SK-N-SH (cell line): ENCODE measurements around the gene CTNNA3. TPM values are rescaled to one million over a fixed set of nuclear protein-coding genes. Genes with fewer than 3 reads are reported as not detected.

Experiments used
- CTCF ChIA-PET: fragments of 300-600, 350-600 bp; formaldehyde crosslinking; extraction: SDS; loops from one replicate; lab custom pipeline; 2021; lab: Yijun Ruan, JAX
- POLR2A ChIA-PET: fragments of 350-600 bp; sonication (Branson Sonifier 250); formaldehyde crosslinking; extraction: SDS; loops from one replicate; lab custom pipeline; 2020; ENCODE audit warnings: antibody characterized with exemption, inconsistent platforms; lab: Yijun Ruan, JAX
- DNase-seq: peaks from one replicate; pipeline ENCODE4 v3.0.0; 2012
- H2AFZ ChIP-seq: fragments of 200-600 bp; sonication (generic); 2 replicates; pipeline ENCODE4 v1.8.1; 2016; ENCODE audit warnings: antibody characterized with exemption, mild to moderate bottlenecking, low read depth
- H3F3A ChIP-seq: fragments of 200-600 bp; sonication (generic); replicated peaks from 2 replicates; pipeline ENCODE3; 2016; ENCODE audit warnings: antibody characterized with exemption, mild to moderate bottlenecking; ENCODE audit not compliant: insufficient read depth
- H3K27ac ChIP-seq, 2 experiments: fragments of 200-500 bp in 1 of 2; fragments of 200-600 bp in 1 of 2; sonication (Bioruptor generic) in 1 of 2; sonication (generic), shearing (Covaris generic) in 1 of 2; 2 replicates each; pipeline versions ENCODE4 v1.5.1 to v1.6.1; 2014 to 2016; ENCODE audit warnings: low read depth in 2 of 2, inconsistent platforms in 1 of 2, low read length in 1 of 2, mild to moderate bottlenecking in 1 of 2, mixed read lengths in 1 of 2
- H3K27me3 ChIP-seq: fragments of 200-600 bp; sonication (generic), shearing (Covaris generic); 2 replicates; pipeline ENCODE4 v1.6.1; 2016; ENCODE audit warnings: mixed run types; ENCODE audit not compliant: insufficient read depth
- H3K36me3 ChIP-seq, 2 experiments: fragments of 200-500 bp in 1 of 2; fragments of 200-600 bp in 1 of 2; sonication (Bioruptor generic) in 1 of 2; sonication (generic) in 1 of 2; replicated peaks in 1 of 2; 2 replicates each; pipeline versions ENCODE3 to v1.5.1; 2014 to 2016; ENCODE audit warnings: low read length in 1 of 2, mild to moderate bottlenecking in 1 of 2; ENCODE audit not compliant: insufficient read depth in 2 of 2, control insufficient read depth in 1 of 2
- H3K4me1 ChIP-seq, 2 experiments: fragments of 200-500 bp in 1 of 2; fragments of 200-600 bp in 1 of 2; sonication (Bioruptor generic) in 1 of 2; sonication (generic), shearing (Covaris generic) in 1 of 2; 2 replicates each; pipeline versions ENCODE4 v1.5.1 to v1.6.1; 2014 to 2016; ENCODE audit warnings: low read depth in 1 of 2, low read length in 1 of 2, mixed run types in 1 of 2; ENCODE audit not compliant: insufficient read depth in 2 of 2, control insufficient read depth in 1 of 2
- H3K4me2 ChIP-seq: fragments of 200-600 bp; sonication (generic), shearing (Covaris generic); 2 replicates; pipeline ENCODE4 v1.6.1; 2017; ENCODE audit warnings: mixed run types
- H3K4me3 ChIP-seq, 2 experiments: fragments of 200-500 bp in 1 of 2; fragments of 200-600 bp in 1 of 2; sonication (Bioruptor generic) in 1 of 2; sonication (generic), shearing (Covaris generic) in 1 of 2; 2 replicates each; pipeline versions ENCODE4 v1.5.1 to v1.8.1; 2014 to 2016; ENCODE audit warnings: low read depth in 2 of 2, inconsistent platforms in 1 of 2, low read length in 1 of 2, mild to moderate bottlenecking in 1 of 2, mixed read lengths in 1 of 2, moderate library complexity in 1 of 2
- H3K79me2 ChIP-seq: fragments of 200-600 bp; sonication (generic); 2 replicates; pipeline ENCODE4 v1.8.1; 2017; ENCODE audit warnings: mild to moderate bottlenecking; ENCODE audit not compliant: insufficient read depth
- H3K9ac ChIP-seq: fragments of 200-600 bp; sonication (generic); 2 replicates; pipeline ENCODE4 v1.6.1; 2017; ENCODE audit warnings: mixed run types
- H3K9me2 ChIP-seq: fragments of 200-600 bp; sonication (generic); 2 replicates; pipeline ENCODE4 v1.6.1; 2017; ENCODE audit warnings: mixed run types
- H3K9me3 ChIP-seq: fragments of 200-600 bp; sonication (generic); 2 replicates; pipeline ENCODE4 v1.6.1; 2017; ENCODE audit warnings: mixed run types, mild to moderate bottlenecking, moderate library complexity
- H4K20me1 ChIP-seq: fragments of 200-600 bp; sonication (generic); 2 replicates; pipeline ENCODE4 v1.6.1; 2017; ENCODE audit warnings: mild to moderate bottlenecking, mixed run types; ENCODE audit not compliant: insufficient read depth
- CTCF ChIP-seq: fragments of 200-600 bp; sonication (generic); IDR thresholded peaks from 2 replicates; pipeline ENCODE4 v1.6.1; 2017; ENCODE audit warnings: antibody characterized with exemption, mild to moderate bottlenecking, moderate library complexity
- ELF1 ChIP-seq: IDR thresholded peaks from 2 replicates; pipeline ENCODE4 v1.4.0; 2012
- FOXJ3 ChIP-seq: sonication (generic); formaldehyde crosslinking; IDR thresholded peaks from 2 replicates; pipeline ENCODE4 v1.5.1; 2020; ENCODE audit warnings: mild to moderate bottlenecking, missing genetic modification reagents
- GATA2 ChIP-seq: sonication (generic); formaldehyde crosslinking; IDR thresholded peaks from 2 replicates; pipeline ENCODE4 v1.5.0; 2020; ENCODE audit warnings: mild to moderate bottlenecking, missing genetic modification reagents
- JUND ChIP-seq: IDR thresholded peaks from 2 replicates; pipeline ENCODE4 v1.4.0; 2012
- MEF2A ChIP-seq: IDR thresholded peaks from 2 replicates; pipeline ENCODE4 v1.4.0; 2012; ENCODE audit warnings: low read depth, borderline replicate concordance
- MXI1 ChIP-seq: IDR thresholded peaks from 2 replicates; pipeline ENCODE4 v1.6.1; 2012; ENCODE audit warnings: mild to moderate bottlenecking, low read depth, low read length, improper control_type of control experiment
- NFIC ChIP-seq: IDR thresholded peaks from 2 replicates; pipeline ENCODE4 v1.4.0; 2012; ENCODE audit warnings: borderline replicate concordance
- POLR2AphosphoS5 ChIP-seq: IDR thresholded peaks from 2 replicates; pipeline ENCODE4 v1.6.1; 2012; ENCODE audit warnings: low read depth, low read length
- RFX5 ChIP-seq: IDR thresholded peaks from 2 replicates; pipeline ENCODE4 v1.6.1; 2012; ENCODE audit warnings: mild to moderate bottlenecking, improper control_type of control experiment, low read length
- SMC3 ChIP-seq: IDR thresholded peaks from 2 replicates; pipeline ENCODE4 v1.6.1; 2012; ENCODE audit warnings: low read depth, low read length, improper control_type of control experiment
- TEAD4 ChIP-seq: IDR thresholded peaks from 2 replicates; pipeline ENCODE4 v1.4.0; 2012; ENCODE audit warnings: mild to moderate bottlenecking, borderline replicate concordance; ENCODE audit not compliant: insufficient read depth
- USF1 ChIP-seq: IDR thresholded peaks from 2 replicates; pipeline ENCODE4 v1.4.0; 2012; ENCODE audit warnings: low read depth, borderline replicate concordance
- USF2 ChIP-seq: fragments of 150-350 bp; IDR thresholded peaks from 2 replicates; pipeline ENCODE4 v1.6.1; 2017; ENCODE audit warnings: antibody characterized with exemption, low read length, low read depth, borderline replicate concordance
- ZBTB33 ChIP-seq: IDR thresholded peaks from 2 replicates; pipeline ENCODE4 v1.4.0; 2012; ENCODE audit warnings: low read depth, borderline replicate concordance
- WGBS: methylation state at CpG from one replicate; pipeline ENCODE4 v1.1.6; 2017; ENCODE audit warnings: low lambda C conversion rate; 5-methylcytosine and 5-hydroxymethylcytosine counted together
- polyA plus RNA-seq, 3 experiments: library from polyadenylated mRNA; depleted of rRNA; stranded (reverse); fragments of >200 nt; gene quantifications; 2 replicates each; pipeline ENCODE4 v1.2.3, GENCODE V29; 2012

CTNNA3 gene
- polyA plus RNA-seq, 1 of the 3 experiments (the other 2 are of a cell fraction): not detected

- no peaks in the 10 kb centered on the region for H3K36me3 ChIP-seq
- H3K4me2 ChIP-seq: no peak overlapping the region
- H4K20me1 ChIP-seq: no peaks in the 10 kb centered on the region
- no peak overlapping the region for H3K4me3 ChIP-seq
- no peaks in the 10 kb centered on the region for H3K4me1 ChIP-seq
- WGBS: 0% methylated on average over 2 of the region's 2 CpGs
- no peaks in the 10 kb centered on the region for H3K9me2 ChIP-seq
- no peaks in the 10 kb centered on the region for H3K9me3 ChIP-seq
- H3F3A ChIP-seq: no peaks in the 10 kb centered on the region
- TF ChIP-seq ZBTB33 (no peak), GATA2 (CRISPR knock-in tag) (no peak), CTCF (no peak), MXI1 (no peak), MEF2A (no peak), POLR2AphosphoS5 (no peak), USF1 (no peak), SMC3 (no peak), RFX5 (no peak), FOXJ3 (no peak), JUND (no peak), USF2 (no peak), NFIC (no peak), TEAD4 (no peak), ELF1 (no peak)
- ChIA-PET POLR2A (no interaction called here), CTCF (no interaction called here)
- H3K79me2 ChIP-seq: no peaks in the 10 kb centered on the region
- H3K27me3 ChIP-seq: no peaks in the 10 kb centered on the region
- H2AFZ ChIP-seq: no peak overlapping the region
- H3K9ac ChIP-seq: no peak overlapping the region
- H3K27ac ChIP-seq: no peak overlapping the region
- no peak for DNase-seq
These were observed 1346.9 kb downstream of the CTNNA3 start for GRCh38 chr10:66349076-66349475.
